Natural killer cell (primary cell): ENCODE results near the gene OTULIN. TPM values are rescaled to one million over a fixed set of nuclear protein-coding genes. Genes with fewer than 3 reads are reported as not detected.
A peak's percentile ranks its signal among the peaks of the same experiment; 100 is the strongest.

Experiments
- ATAC-seq, 3 donors: fragments of 150-1000 bp in 2 of 3; fragments of 200-7000 bp in 1 of 3; cut with Tn5 transposase; 1 replicate in 1 of 3; 2 replicates in 2 of 3; pipeline ENCODE4 v1.10.0; 2021; ENCODE audit warnings: mild to moderate bottlenecking in 2 of 3, moderate library complexity in 2 of 3
- DNase-seq, 2 donors: peaks; one replicate each; pipeline versions ENCODE4 v3.0.0 to v3.0.0-alpha.2; 2013 to 2021; ENCODE audit warnings: mixed read lengths in 1 of 2
- H3K27ac ChIP-seq: one replicate; pipeline ENCODE4 v1.5.1; 2013; ENCODE audit warnings: mild to moderate bottlenecking, low read length
- H3K27me3 ChIP-seq: one replicate; pipeline ENCODE4 v1.6.1; 2013; ENCODE audit warnings: low read length; ENCODE audit not compliant: control insufficient read depth, insufficient read depth
- H3K36me3 ChIP-seq: one replicate; pipeline ENCODE4 v1.6.1; 2013; ENCODE audit warnings: low read length; ENCODE audit not compliant: control insufficient read depth, insufficient read depth
- H3K4me1 ChIP-seq: one replicate; pipeline ENCODE4 v1.6.1; 2013; ENCODE audit warnings: low read length; ENCODE audit not compliant: control insufficient read depth, insufficient read depth
- H3K4me3 ChIP-seq: one replicate; pipeline ENCODE4 v1.5.1; 2013; ENCODE audit warnings: low read length
- H3K9me3 ChIP-seq: one replicate; pipeline ENCODE4 v1.6.1; 2013; ENCODE audit warnings: low read length; ENCODE audit not compliant: control insufficient read depth, insufficient read depth
- H3K27ac Mint-ChIP-seq, 2 donors: one replicate each; pipeline ENCODE4 v1.8.0; 2022; ENCODE audit warnings: mild to moderate bottlenecking in 2 of 2, mixed read lengths in 2 of 2, moderate library complexity in 1 of 2
- H3K27me3 Mint-ChIP-seq, 2 donors: one replicate each; pipeline ENCODE4 v1.8.0; 2022; ENCODE audit warnings: low read depth in 2 of 2, mixed read lengths in 2 of 2
- H3K36me3 Mint-ChIP-seq: one replicate; pipeline ENCODE4 v1.8.0; 2022; ENCODE audit warnings: mixed read lengths
- H3K4me1 Mint-ChIP-seq, 2 donors: one replicate each; pipeline ENCODE4 v1.8.0; 2022; ENCODE audit warnings: mixed read lengths in 2 of 2
- H3K4me3 Mint-ChIP-seq: one replicate; pipeline ENCODE4 v1.8.0; 2022; ENCODE audit warnings: mild to moderate bottlenecking, moderate library complexity, mixed read lengths
- H3K9me3 Mint-ChIP-seq, 2 donors: one replicate each; pipeline ENCODE4 v1.8.0; 2022; ENCODE audit warnings: mixed read lengths in 2 of 2
- CTCF ChIP-seq: fragments of 200-600 bp; IDR thresholded peaks from one replicate; pipeline ENCODE4 v1.8.0; 2022; ENCODE audit warnings: antibody characterized with exemption
- whole genome bisulfite sequencing: methylation state at CpG from one replicate; pipeline ENCODE4 v1.1.7; 2013; ENCODE audit warnings: missing lambda C conversion rate; ENCODE audit not compliant: insufficient coverage; 5-methylcytosine and 5-hydroxymethylcytosine counted together
- intact Hi-C: fragments of 100-400 bp; cut with micrococcal nuclease; formaldehyde crosslinking; loops from one replicate; pipeline ENCODE4 v1.14.2; 2022
- total RNA-seq, 4 donors: library from RNA; stranded (reverse); fragments of 120-200 nt in 1 of 4; gene quantifications; one replicate each; pipeline versions ENCODE4 v1.2.3 to v1.2.4, GENCODE V29; 2013 to 2022

OTULIN gene
- total RNA-seq, 3 donors from 2014 or later (not counting 1 experiment from before 2014, with no cell fraction given): 96.5 to 166 (median 102) TPM

GRCh38 chr5:14739981-14740380, 75.5 kb downstream of the OTULIN start:
- no peak for TF ChIP-seq CTCF
- Mint-ChIP-seq H3K9me3 (no peaks in the 10 kb centered on the region), H3K27ac (no peak overlapping the region), H3K36me3 (peaks cover 11% of the 10 kb centered on the region), H3K27me3 (no peaks in the 10 kb centered on the region), H3K4me1 (peaks cover 6 to 7% of the 10 kb centered on the region in 2 donors), H3K4me3 (no peak overlapping the region)
- Histone ChIP-seq H3K27ac (no peak overlapping the region), H3K4me1 (peaks cover 3% of the 10 kb centered on the region), H3K4me3 (no peak overlapping the region), H3K9me3 (no peaks in the 10 kb centered on the region), H3K36me3 (peaks cover 21% of the 10 kb centered on the region), H3K27me3 (no peaks in the 10 kb centered on the region)
- DNase-seq (no peak), ATAC-seq (no peak)
- intact Hi-C loops: no loop called here
- 98% methylated on average over 5 of the region's 5 CpGs for WGBS

- TF ChIP-seq CTCF: no peak
- Histone ChIP-seq H3K4me1 (peaks cover 14% of the 10 kb centered on the region), H3K27me3 (no peaks in the 10 kb centered on the region), H3K9me3 (no peaks in the 10 kb centered on the region), H3K4me3 (no peak overlapping the region), H3K36me3 (peaks cover 21% of the 10 kb centered on the region), H3K27ac (no peak overlapping the region)
- DNase-seq (no peak), ATAC-seq (no peak)
- no peak overlapping the region for H3K27ac Mint-ChIP-seq
- H3K4me3 Mint-ChIP-seq: no peak overlapping the region
- 95% methylated on average over 13 of the region's 13 CpGs for WGBS
- H3K36me3 Mint-ChIP-seq: peaks cover 11% of the 10 kb centered on the region
- peaks cover 12 to 19% of the 10 kb centered on the region in 2 donors for H3K4me1 Mint-ChIP-seq
- intact Hi-C loops: no loop called here
- H3K27me3 Mint-ChIP-seq: no peaks in the 10 kb centered on the region
- H3K9me3 Mint-ChIP-seq: no peaks in the 10 kb centered on the region
These were observed 76.6 kb downstream of the OTULIN start for GRCh38 chr5:14741131-14741530.

GRCh38 chr5:14741801-14742440, 77.4 kb downstream of the OTULIN start:
- intact Hi-C loops: no loop called here
- no peaks in the 10 kb centered on the region for H3K27me3 ChIP-seq
- no peak overlapping the region for H3K4me3 ChIP-seq
- peaks cover 10 to 22% of the 10 kb centered on the region in 2 donors for H3K4me1 Mint-ChIP-seq
- H3K36me3 Mint-ChIP-seq: peaks cover 11% of the 10 kb centered on the region
- peak overlapping the region in 1 of 2 donors; percentile 29 for H3K27ac Mint-ChIP-seq
- no peak for ATAC-seq
- no peak for TF ChIP-seq CTCF
- DNase-seq: peak in 1 of 2 donors; percentile 55
- H3K4me1 ChIP-seq: peaks cover 14% of the 10 kb centered on the region
- H3K9me3 ChIP-seq: no peaks in the 10 kb centered on the region
- H3K27me3 Mint-ChIP-seq: no peaks in the 10 kb centered on the region
- no peak overlapping the region for H3K27ac ChIP-seq
- H3K9me3 Mint-ChIP-seq: no peaks in the 10 kb centered on the region
- 76% methylated on average over 11 of the region's 11 CpGs for WGBS
- H3K4me3 Mint-ChIP-seq: no peak overlapping the region
- peaks cover 18% of the 10 kb centered on the region for H3K36me3 ChIP-seq

- peak overlapping the region in 1 of 2 donors; percentile 29 for H3K27ac Mint-ChIP-seq
These were observed 78.0 kb downstream of the OTULIN start for GRCh38 chr5:14742498-14742897.

More at GRCh38 chr5:14742498-14742897, 78.0 kb downstream of the OTULIN start:
- Mint-ChIP-seq H3K4me3 (no peak overlapping the region), H3K27me3 (no peaks in the 10 kb centered on the region), H3K4me1 (peaks cover 10 to 22% of the 10 kb centered on the region in 2 donors), H3K9me3 (no peaks in the 10 kb centered on the region), H3K36me3 (peaks cover 11% of the 10 kb centered on the region)
- Histone ChIP-seq H3K4me1 (peaks cover 14% of the 10 kb centered on the region), H3K27ac (no peak overlapping the region), H3K4me3 (no peak overlapping the region), H3K27me3 (no peaks in the 10 kb centered on the region), H3K9me3 (no peaks in the 10 kb centered on the region), H3K36me3 (peaks cover 14% of the 10 kb centered on the region)
- DNase-seq (no peak), ATAC-seq (no peak)
- TF ChIP-seq CTCF: no peak
- intact Hi-C loops: no loop called here
- WGBS: 78% methylated on average over 9 of the region's 9 CpGs
